Measurements from ENCODE around the gene SPNS2. TPM values are rescaled to one million over a fixed set of nuclear protein-coding genes. Genes with fewer than 3 reads are reported as not detected.
"Not testable (repeated sequence)": the region's sequence is repeated elsewhere in the genome, so short reads cannot be mapped to it uniquely, and the experiment has no call there.

Gene SPNS2
- total RNA-seq, 1 donor from 2014 or later: 187 TPM

GRCh38 chr17:4576161-4576558 lies 77.5 kb downstream of the SPNS2 start:
- no peak for DNase-seq (ENCODE audit: low spot score)
- TF ChIP-seq CTCF (IDR thresholded peaks at IDR 0.05; ENCODE audit: unreplicated experiment): no peak
- no peaks in the 10 kb centered on the region for H3K9me3 Mint-ChIP-seq (ENCODE audit: unreplicated experiment)
- no peak overlapping the region for H3K27ac Mint-ChIP-seq (ENCODE audit: unreplicated experiment)
- H3K4me1 Mint-ChIP-seq (ENCODE audit: unreplicated experiment): peaks cover 8% of the 10 kb centered on the region
- H3K4me3 Mint-ChIP-seq (ENCODE audit: unreplicated experiment): no peak overlapping the region
- peaks cover 4% of the 10 kb centered on the region for H3K27me3 Mint-ChIP-seq (ENCODE audit: unreplicated experiment)
- H3K36me3 Mint-ChIP-seq (ENCODE audit: low read depth, unreplicated experiment): no peaks in the 10 kb centered on the region

GRCh38 chr17:4576729-4577322 lies 78.1 kb downstream of the SPNS2 start:
- H3K27ac Mint-ChIP-seq (ENCODE audit: unreplicated experiment): no peak overlapping the region
- H3K27me3 Mint-ChIP-seq (ENCODE audit: unreplicated experiment): peaks cover 7% of the 10 kb centered on the region
- H3K4me3 Mint-ChIP-seq (ENCODE audit: unreplicated experiment): no peak overlapping the region
- no peaks in the 10 kb centered on the region for H3K9me3 Mint-ChIP-seq (ENCODE audit: unreplicated experiment)
- peaks cover 9% of the 10 kb centered on the region for H3K4me1 Mint-ChIP-seq (ENCODE audit: unreplicated experiment)
- TF ChIP-seq CTCF (IDR thresholded peaks at IDR 0.05; ENCODE audit: unreplicated experiment): no peak
- DNase-seq (ENCODE audit: low spot score): no peak
- no peaks in the 10 kb centered on the region for H3K36me3 Mint-ChIP-seq (ENCODE audit: low read depth, unreplicated experiment)

GRCh38 chr17:4577386-4577993 lies 78.8 kb downstream of the SPNS2 start:
- Mint-ChIP-seq H3K9me3 (ENCODE audit: unreplicated experiment) (no peaks in the 10 kb centered on the region), H3K27me3 (ENCODE audit: unreplicated experiment) (peaks cover 7% of the 10 kb centered on the region), H3K27ac (ENCODE audit: unreplicated experiment) (no peak overlapping the region), H3K4me1 (ENCODE audit: unreplicated experiment) (peaks cover 9% of the 10 kb centered on the region), H3K4me3 (ENCODE audit: unreplicated experiment) (no peak overlapping the region), H3K36me3 (ENCODE audit: low read depth, unreplicated experiment) (no peaks in the 10 kb centered on the region)
- no peak for TF ChIP-seq CTCF (IDR thresholded peaks at IDR 0.05; ENCODE audit: unreplicated experiment)
- no peak for DNase-seq (ENCODE audit: low spot score)

GRCh38 chr17:4578349-4578748 lies 79.7 kb downstream of the SPNS2 start:
- H3K4me1 Mint-ChIP-seq (ENCODE audit: unreplicated experiment); DNase-seq (ENCODE audit: low spot score); H3K27me3 Mint-ChIP-seq (ENCODE audit: unreplicated experiment); H3K36me3 Mint-ChIP-seq (ENCODE audit: low read depth, unreplicated experiment); H3K4me3 Mint-ChIP-seq (ENCODE audit: unreplicated experiment); H3K27ac Mint-ChIP-seq (ENCODE audit: unreplicated experiment); H3K9me3 Mint-ChIP-seq (ENCODE audit: unreplicated experiment): not testable (repeated sequence)

GRCh38 chr17:4579678-4580077 lies 81.0 kb downstream of the SPNS2 start:
- no peak for TF ChIP-seq CTCF (IDR thresholded peaks at IDR 0.05; ENCODE audit: unreplicated experiment)
- Mint-ChIP-seq H3K27me3 (ENCODE audit: unreplicated experiment) (peaks cover 12% of the 10 kb centered on the region), H3K4me1 (ENCODE audit: unreplicated experiment) (peaks cover 11% of the 10 kb centered on the region), H3K4me3 (ENCODE audit: unreplicated experiment) (no peak overlapping the region), H3K27ac (ENCODE audit: unreplicated experiment) (no peak overlapping the region), H3K36me3 (ENCODE audit: low read depth, unreplicated experiment) (no peaks in the 10 kb centered on the region), H3K9me3 (ENCODE audit: unreplicated experiment) (no peaks in the 10 kb centered on the region)
- DNase-seq (ENCODE audit: low spot score): no peak
